GM23248 (cell line): ENCODE measurements around the gene VPS13D. TPM values are rescaled to one million over a fixed set of nuclear protein-coding genes. Genes with fewer than 3 reads are reported as not detected.

Experiments
- DNase-seq: peaks from one replicate; pipeline ENCODE4 v3.0.0-alpha.2; 2015
- H2AFZ ChIP-seq: fragments of 200-600 bp; sonication (generic); 2 replicates; pipeline ENCODE4 v1.6.1; 2016; ENCODE audit warnings: antibody characterized with exemption
- H3F3A ChIP-seq: fragments of 200-600 bp; sonication (generic); 2 replicates; pipeline ENCODE4 v1.6.1; 2016; ENCODE audit warnings: mild to moderate bottlenecking, antibody characterized with exemption, mixed run types; ENCODE audit not compliant: insufficient read depth
- H3K27ac ChIP-seq: fragments of 200-600 bp; sonication (generic); 2 replicates; pipeline ENCODE4 v1.5.1; 2016; ENCODE audit warnings: mild to moderate bottlenecking
- H3K27me3 ChIP-seq: fragments of 200-600 bp; sonication (generic); replicated peaks from 2 replicates; pipeline ENCODE4 v1.6.1; 2016; ENCODE audit warnings: mild to moderate bottlenecking; ENCODE audit not compliant: insufficient read depth
- H3K36me3 ChIP-seq: fragments of 200-600 bp; sonication (generic); 2 replicates; pipeline ENCODE4 v1.6.1; 2016; ENCODE audit warnings: low read depth, mild to moderate bottlenecking
- H3K4me1 ChIP-seq: fragments of 200-600 bp; sonication (generic); 2 replicates; pipeline ENCODE4 v1.6.1; 2016; ENCODE audit warnings: mild to moderate bottlenecking; ENCODE audit not compliant: insufficient read depth
- H3K4me2 ChIP-seq: fragments of 200-600 bp; sonication (generic); one replicate; pipeline ENCODE4 v1.6.1; 2016; ENCODE audit warnings: mild to moderate bottlenecking; ENCODE audit not compliant: unreplicated experiment
- H3K4me3 ChIP-seq: fragments of 200-600 bp; sonication (generic); 2 replicates; pipeline ENCODE4 v1.5.1; 2016; ENCODE audit warnings: mild to moderate bottlenecking
- H3K79me2 ChIP-seq: fragments of 200-600 bp; sonication (generic); 2 replicates; pipeline ENCODE4 v1.6.1; 2016; ENCODE audit warnings: mild to moderate bottlenecking; ENCODE audit not compliant: insufficient read depth
- H3K9ac ChIP-seq: fragments of 200-600 bp; sonication (generic); 2 replicates; pipeline ENCODE4 v1.6.1; 2016; ENCODE audit warnings: mild to moderate bottlenecking
- H3K9me2 ChIP-seq: fragments of 200-600 bp; sonication (generic); 2 replicates; pipeline ENCODE4 v1.6.1; 2016; ENCODE audit warnings: mixed run types, mild to moderate bottlenecking, moderate library complexity; ENCODE audit not compliant: insufficient read depth
- H3K9me3 ChIP-seq: fragments of 200-600 bp; sonication (generic); one replicate; pipeline ENCODE4 v1.6.1; 2017; ENCODE audit warnings: low read depth
- H4K20me1 ChIP-seq: fragments of 200-600 bp; sonication (generic); 2 replicates; pipeline ENCODE4 v1.6.0; 2016; ENCODE audit not compliant: insufficient read depth
- EZH2 ChIP-seq: fragments of 200-600 bp; sonication (generic); IDR thresholded peaks from 2 replicates; pipeline ENCODE4 v1.6.1; 2018; ENCODE audit warnings: antibody characterized with exemption, mild to moderate bottlenecking; ENCODE audit not compliant: insufficient read depth, poor library complexity, severe bottlenecking
- EZH2phosphoT487 ChIP-seq: fragments of 200-600 bp; sonication (generic); IDR thresholded peaks from 2 replicates; pipeline ENCODE4 v1.6.1; 2018; ENCODE audit warnings: antibody characterized with exemption, moderate library complexity, mild to moderate bottlenecking, low read depth; ENCODE audit not compliant: insufficient read depth
- WGBS, 2 experiments: methylation state at CpG; one replicate each; pipeline ENCODE4 v1.1.6; 2015 to 2017; ENCODE audit warnings: low lambda C conversion rate in 2 of 2, low coverage in 1 of 2; ENCODE audit errors: missing lambda C conversion rate in 2 of 2; 5-methylcytosine and 5-hydroxymethylcytosine counted together
- in situ Hi-C: fragments of 300-500 bp; cut with MboI; formaldehyde crosslinking; loops from 2 replicates; pipeline ENCODE4 v1.15.0; 2020
- polyA plus RNA-seq: library from polyadenylated mRNA; unstranded; fragments of >200 nt; fragmentation: Nextera tagmentation; extraction: Ambion mirVana; gene quantifications from 2 replicates; pipeline ENCODE4 v1.2.1, GENCODE V29; 2016
- total RNA-seq: library from RNA; depleted of rRNA; stranded (reverse); fragments of >200 nt; shearing (Covaris generic); gene quantifications from 2 replicates; pipeline ENCODE4 v1.2.3, GENCODE V29; 2014

Gene VPS13D
- total and polyA plus RNA-seq, 2 experiments from 2014 or later, result 6.8 to 16.4 TPM

DNA sequence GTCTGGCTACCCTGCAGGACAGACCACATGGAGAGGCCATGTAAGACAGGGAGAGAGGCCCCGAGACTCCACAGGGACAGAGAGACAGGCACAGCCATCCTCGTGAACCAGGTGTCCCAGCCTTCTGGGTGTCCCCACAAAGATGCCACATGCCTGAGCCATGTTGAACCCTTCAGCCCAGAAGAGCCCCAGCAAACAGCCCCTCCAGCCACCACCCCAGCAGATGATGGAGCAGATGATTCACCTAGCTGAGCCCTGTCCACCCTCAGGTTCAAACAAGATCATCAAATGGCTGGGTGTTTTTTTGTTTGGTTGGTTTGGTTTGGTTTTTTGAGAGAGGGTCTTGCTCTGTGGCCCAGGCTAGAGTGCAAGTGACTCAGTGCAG is 309.5 kb downstream of the VPS13D start:
- TF ChIP-seq EZH2 (no peak), EZH2phosphoT487 (no peak)
- Histone ChIP-seq H3K4me3 (no peak overlapping the region), H3K27ac (peak overlapping the region; percentile 69), H3K79me2 (no peaks in the 10 kb centered on the region), H3F3A (peaks cover 9% of the 10 kb centered on the region), H3K9me3 (no peaks in the 10 kb centered on the region), H3K4me1 (peaks cover 5% of the 10 kb centered on the region; the same call in 1 of the 2 replicates), H2AFZ (no peak overlapping the region), H4K20me1 (no peaks in the 10 kb centered on the region), H3K27me3 (no peaks in the 10 kb centered on the region), H3K4me2 (no peak overlapping the region), H3K36me3 (no peaks in the 10 kb centered on the region), H3K9me2 (no peaks in the 10 kb centered on the region), H3K9ac (peak overlapping the region; percentile 66)
- 91 to 96% methylated on average over 2 of the region's 2 CpGs for WGBS, 2 experiments
- DNase-seq, result no peak
- in situ Hi-C loops, result no loop called here

DNA sequence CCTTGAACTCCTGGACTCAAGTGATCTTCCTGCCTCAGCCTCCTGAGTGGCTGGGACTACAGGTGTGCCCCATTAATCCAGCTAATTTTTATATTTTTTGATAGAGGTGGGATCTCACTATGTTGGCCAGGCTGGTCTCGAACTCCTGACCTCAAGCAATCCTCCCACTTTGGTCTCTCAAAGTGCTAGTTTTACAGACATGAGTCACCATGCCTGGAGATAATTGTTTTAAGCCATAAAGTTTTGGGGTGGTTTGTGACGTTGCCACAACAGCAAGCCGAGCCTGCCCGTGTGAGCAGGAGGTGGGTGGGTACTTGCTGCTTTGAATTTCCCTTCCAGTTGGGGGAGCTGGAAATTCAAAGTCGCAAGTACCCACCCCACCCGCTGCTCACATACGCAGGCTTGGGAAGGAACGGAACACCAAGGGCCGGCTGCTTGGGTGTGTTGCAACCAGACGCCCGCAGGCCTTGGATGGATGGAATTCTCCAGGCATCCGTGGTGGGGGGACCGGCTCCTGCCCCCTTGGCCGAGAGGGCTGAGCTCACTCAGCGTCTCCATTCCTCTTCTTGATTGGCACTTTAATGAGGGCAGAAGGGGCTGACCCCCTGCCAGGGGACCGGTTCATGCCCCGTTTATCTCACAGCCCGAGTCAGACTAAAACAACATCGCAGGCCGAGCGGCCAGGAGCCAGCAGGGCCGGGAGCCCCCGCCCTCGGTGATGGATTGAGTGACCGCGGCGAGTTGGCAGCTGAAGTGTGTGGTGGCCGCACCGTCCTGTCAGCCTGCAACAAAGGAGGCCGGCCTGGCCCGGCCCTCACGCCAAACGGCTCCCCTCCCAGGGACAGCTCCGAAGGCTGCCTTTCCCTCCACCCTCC is 310.1 kb downstream of the VPS13D start:
- H3K4me3 ChIP-seq, result no peak overlapping the region
- H3K9ac ChIP-seq, result peak overlapping the region; percentile 66
- no peaks in the 10 kb centered on the region for H3K36me3 ChIP-seq
- H3K4me2 ChIP-seq, result peak overlapping the region; percentile 32
- peak overlapping the region; percentile 40 for H2AFZ ChIP-seq
- 4 to 10% methylated on average over 33 to 34 of the region's 34 CpGs for WGBS, 2 experiments
- no peaks in the 10 kb centered on the region for H3K27me3 ChIP-seq
- no peaks in the 10 kb centered on the region for H3K9me3 ChIP-seq
- H3K9me2 ChIP-seq, result no peaks in the 10 kb centered on the region
- no peak for TF ChIP-seq EZH2phosphoT487
- no peak for TF ChIP-seq EZH2
- in situ Hi-C loops, result no loop called here
- H3K27ac ChIP-seq, result peak overlapping the region; percentile 69
- H4K20me1 ChIP-seq, result no peaks in the 10 kb centered on the region
- H3K4me1 ChIP-seq, result peaks cover 5% of the 10 kb centered on the region; the same call in 1 of the 2 replicates
- H3F3A ChIP-seq, result peaks cover 9% of the 10 kb centered on the region
- DNase-seq, result peak; percentile 94
- H3K79me2 ChIP-seq, result no peaks in the 10 kb centered on the region

DNA sequence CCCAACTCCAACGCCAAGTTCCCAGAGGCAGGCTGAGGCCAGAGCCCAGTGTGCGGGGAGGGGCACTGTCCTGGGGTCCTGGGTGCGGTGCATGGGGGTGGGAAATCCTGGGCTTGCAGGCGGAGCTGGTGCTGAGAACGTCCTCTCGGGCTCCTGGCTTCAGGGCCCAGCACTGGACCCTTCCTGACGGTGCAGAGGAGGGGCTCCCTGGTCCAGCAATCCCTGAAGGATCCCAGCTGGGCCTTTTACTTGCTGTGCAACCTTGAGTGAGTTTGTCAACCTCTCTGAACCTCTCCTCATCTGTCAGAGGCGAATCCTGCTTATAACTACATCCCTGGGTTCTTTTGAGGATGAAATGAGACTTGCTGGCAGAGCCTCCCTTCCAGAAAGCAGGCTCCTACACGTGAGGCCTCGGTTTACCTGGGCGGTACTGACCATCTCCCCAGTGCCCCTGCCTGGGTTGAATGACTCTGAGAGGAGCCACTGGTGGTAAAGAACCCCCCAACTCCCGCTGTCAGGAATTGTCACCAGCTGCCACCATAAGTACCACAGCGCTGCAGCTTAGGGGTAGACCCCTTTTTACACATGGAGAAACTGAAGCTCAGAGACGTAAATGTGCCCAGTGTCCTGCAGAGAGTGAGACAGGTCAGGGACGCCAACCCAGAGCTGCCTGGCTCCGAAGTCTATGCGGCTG is 310.9 kb downstream of the VPS13D start:
- H3K79me2 ChIP-seq, result no peaks in the 10 kb centered on the region
- peaks cover 9% of the 10 kb centered on the region for H3F3A ChIP-seq
- in situ Hi-C loops, result no loop called here
- H3K4me1 ChIP-seq, result peaks cover 5% of the 10 kb centered on the region; the same call in 1 of the 2 replicates
- H3K9me3 ChIP-seq, result no peaks in the 10 kb centered on the region
- H2AFZ ChIP-seq, result peak overlapping the region; percentile 40
- H3K9me2 ChIP-seq, result no peaks in the 10 kb centered on the region
- H3K36me3 ChIP-seq, result no peaks in the 10 kb centered on the region
- no peak overlapping the region for H3K4me2 ChIP-seq
- no peaks in the 10 kb centered on the region for H4K20me1 ChIP-seq
- peak; percentile 18 for DNase-seq
- peak overlapping the region; percentile 66 for H3K9ac ChIP-seq
- H3K27ac ChIP-seq, result peak overlapping the region; percentile 69
- no peak overlapping the region for H3K4me3 ChIP-seq
- TF ChIP-seq EZH2phosphoT487 (no peak), EZH2 (no peak)
- WGBS, 2 experiments, result 73% methylated on average over 13 to 17 of the region's 17 CpGs
- H3K27me3 ChIP-seq, result no peaks in the 10 kb centered on the region

DNA sequence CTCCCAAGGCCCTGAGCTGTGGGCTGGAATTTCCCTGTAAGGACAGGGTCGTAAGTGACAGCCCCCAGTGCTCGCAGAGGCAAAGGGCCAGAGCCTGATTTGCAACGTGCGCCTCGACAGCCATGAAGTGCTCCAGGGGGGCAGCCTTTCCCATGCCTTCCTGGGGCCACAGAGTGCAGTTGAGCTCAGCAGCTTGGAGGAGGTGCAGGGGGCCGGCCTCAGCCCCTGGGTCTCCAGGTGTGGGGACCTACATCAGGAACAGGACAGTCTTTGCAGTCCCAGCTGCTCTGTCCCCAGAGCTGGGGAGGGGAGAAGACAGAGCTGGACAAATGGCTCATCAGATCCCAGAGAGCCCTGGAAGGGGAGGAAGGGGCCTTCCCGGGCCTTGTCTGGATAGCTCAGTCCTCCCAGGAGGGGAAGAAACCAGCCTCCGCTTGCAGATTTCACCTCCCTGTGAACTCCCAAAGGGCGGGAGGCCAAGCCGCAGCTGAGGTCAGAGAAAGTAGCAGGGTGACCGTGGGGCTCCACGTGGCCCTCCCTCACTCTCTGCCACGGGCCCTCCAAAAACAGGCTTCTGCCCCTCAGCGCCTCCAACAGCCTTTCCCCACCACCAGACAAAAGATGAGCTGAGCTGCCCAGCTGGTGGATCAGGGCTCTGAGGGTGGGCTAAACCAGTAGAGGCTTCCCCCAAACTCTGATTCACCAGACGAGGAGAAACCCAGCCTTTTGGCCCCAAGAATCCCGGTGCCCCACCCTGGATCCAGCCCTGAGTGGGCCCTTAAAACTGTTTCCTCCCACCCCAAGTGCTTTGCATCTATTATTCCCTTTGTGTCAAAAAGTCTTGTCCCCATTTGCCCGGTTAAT is 311.7 kb downstream of the VPS13D start:
- Histone ChIP-seq H3K4me1 (peaks cover 5% of the 10 kb centered on the region; the same call in 1 of the 2 replicates), H3K36me3 (no peaks in the 10 kb centered on the region), H3K27me3 (no peaks in the 10 kb centered on the region), H3K79me2 (no peaks in the 10 kb centered on the region), H2AFZ (no peak overlapping the region), H3K4me2 (no peak overlapping the region), H4K20me1 (no peaks in the 10 kb centered on the region), H3F3A (peaks cover 9% of the 10 kb centered on the region), H3K9me3 (no peaks in the 10 kb centered on the region), H3K9ac (no peak overlapping the region), H3K9me2 (no peaks in the 10 kb centered on the region), H3K4me3 (no peak overlapping the region), H3K27ac (no peak overlapping the region)
- peak; percentile 33 for DNase-seq
- in situ Hi-C loops, result no loop called here
- TF ChIP-seq EZH2phosphoT487 (no peak), EZH2 (no peak)
- WGBS, 2 experiments, result 78 to 81% methylated on average over 16 to 17 of the region's 17 CpGs
